HL-60/S4 treated with retinoic acid at 250 ng/mL for 4 days and 3 days (cell line): ENCODE data around the gene SLC5A5.

Experiments used
- in situ Hi-C: fragments of 300-500 bp; cut with MboI; formaldehyde crosslinking; loops from 2 replicates; pipeline ENCODE4 v1.7.0; 2022; ENCODE audit warnings: low sequenced_read_pairs

The SLC5A5 gene

GRCh38 chr19:17871878-17872250 lies at the start of gene SLC5A5:
Gene SLC5A5 (plus strand): TSS chr19:17871945. CDS start chr19:17872320, 375 bp downstream.
- in situ Hi-C loops: no loop called here

GRCh38 chr19:17824339-17824738 lies 47.4 kb upstream of the SLC5A5 start:
- in situ Hi-C loops: no loop called here

- in situ Hi-C loops: no loop called here
Observed at GRCh38 chr19:17826508-17827056, 45.2 kb upstream of the SLC5A5 start.

- in situ Hi-C loops: no loop called here
Observed at GRCh38 chr19:17829855-17830566, 41.7 kb upstream of the SLC5A5 start.

- in situ Hi-C loops: no loop called here
Observed at GRCh38 chr19:17830567-17831418, 41.0 kb upstream of the SLC5A5 start.

GRCh38 chr19:17831419-17831888 lies 40.3 kb upstream of the SLC5A5 start:
- in situ Hi-C loops: no loop called here

- in situ Hi-C loops: no loop called here
Observed at GRCh38 chr19:17832443-17833208, 39.1 kb upstream of the SLC5A5 start.

GRCh38 chr19:17834350-17835181 lies 37.2 kb upstream of the SLC5A5 start:
- in situ Hi-C loops: no loop called here

- in situ Hi-C loops: no loop called here
Observed at GRCh38 chr19:17835182-17836006, 36.4 kb upstream of the SLC5A5 start.

- in situ Hi-C loops: no loop called here
Observed at GRCh38 chr19:17836530-17836929, 35.2 kb upstream of the SLC5A5 start.

- in situ Hi-C loops: no loop called here
Observed at GRCh38 chr19:17837972-17838371, 33.8 kb upstream of the SLC5A5 start.

GRCh38 chr19:17840019-17840418 lies 31.7 kb upstream of the SLC5A5 start:
- in situ Hi-C loops: no loop called here

GRCh38 chr19:17841371-17841809 lies 30.4 kb upstream of the SLC5A5 start:
- in situ Hi-C loops: no loop called here

- in situ Hi-C loops: no loop called here
Observed at GRCh38 chr19:17841810-17842662, 29.7 kb upstream of the SLC5A5 start.

GRCh38 chr19:17842663-17843291 lies 29.0 kb upstream of the SLC5A5 start:
- in situ Hi-C loops: no loop called here

GRCh38 chr19:17843292-17843827 lies 28.4 kb upstream of the SLC5A5 start:
- in situ Hi-C loops: no loop called here

GRCh38 chr19:17843908-17844490 lies 27.7 kb upstream of the SLC5A5 start:
- in situ Hi-C loops: no loop called here
